Kidney (tissue), 14 donors: ENCODE results near the gene RREB1. TPM values are rescaled to one million over a fixed set of nuclear protein-coding genes. Genes with fewer than 3 reads are reported as not detected.

Experiments
- DNase-seq, 5 donors: peaks; one replicate each; pipeline ENCODE4 v3.0.0-alpha.2; 2013 to 2020
- FAIRE-seq: peaks from 2 replicates; lab custom pipeline; 2012; peaks lifted over from hg19 to GRCh38; lab: Jason Lieb, UNC
- H3K27ac ChIP-seq, 2 donors: one replicate each; pipeline ENCODE4 v1.7.0; 2013; ENCODE audit warnings: low read depth in 2 of 2, low read length in 2 of 2, inconsistent platforms in 1 of 2
- H3K27me3 ChIP-seq: one replicate; pipeline ENCODE4 v1.7.1; 2013; ENCODE audit warnings: low read length, inconsistent platforms; ENCODE audit not compliant: control insufficient read depth, insufficient read depth
- H3K36me3 ChIP-seq, 3 donors: one replicate each; pipeline versions ENCODE4 v1.7.0 to v1.7.1; 2013; ENCODE audit warnings: low read length in 3 of 3, control low read depth in 1 of 3, inconsistent platforms in 1 of 3; ENCODE audit not compliant: insufficient read depth in 3 of 3, control insufficient read depth in 2 of 3
- H3K4me1 ChIP-seq, 3 donors: one replicate each; pipeline versions ENCODE4 v1.7.0 to v1.7.1; 2013; ENCODE audit warnings: low read length in 3 of 3, inconsistent platforms in 1 of 3, low read depth in 1 of 3; ENCODE audit not compliant: control insufficient read depth in 2 of 3, insufficient read depth in 2 of 3
- H3K4me3 ChIP-seq, 3 donors: one replicate each; pipeline versions ENCODE4 v1.7.0 to v1.8.1; 2013; ENCODE audit warnings: low read length in 3 of 3, control low read depth in 1 of 3, inconsistent platforms in 1 of 3
- H3K9ac ChIP-seq, 3 donors: one replicate each; pipeline versions ENCODE4 v1.7.0 to v1.7.1; 2013; ENCODE audit warnings: low read length in 3 of 3, control low read depth in 1 of 3, inconsistent platforms in 1 of 3
- H3K9me3 ChIP-seq, 3 donors: one replicate each; pipeline versions ENCODE4 v1.7.0 to v1.7.1; 2013; ENCODE audit warnings: low read length in 3 of 3, control low read depth in 1 of 3, inconsistent platforms in 1 of 3; ENCODE audit not compliant: control insufficient read depth in 2 of 3, insufficient read depth in 1 of 3
- intact Hi-C: fragments of 100-400 bp; cut with DNase I; formaldehyde crosslinking; loops from one replicate; pipeline ENCODE4 v1.11.1; 2022
- polyA plus RNA-seq: library from polyadenylated mRNA; stranded (reverse); fragments of 350-450 nt; fragmentation: Illumina TruSeq; extraction: RNeasy Lipid Tissue Mini Kit (QIAGEN cat#74804); gene quantifications from one replicate; pipeline ENCODE4 v1.2.3, GENCODE V29; 2014; ENCODE audit warnings: low read depth, low replicate concordance; ENCODE audit not compliant: insufficient read depth
- total RNA-seq: library from RNA; stranded (reverse); fragmentation: NEBNext Ultra II Directional; extraction: Animal tissue kit (Norgen Biotek cat#: 25700); gene quantifications from one replicate; pipeline ENCODE4 v1.2.1, GENCODE V29; 2021
- TF ChIP-seq, protein P1 (sequence below): IDR thresholded peaks from 3 replicates; pipeline ENCODE4 v1.5.1; 2012; ENCODE audit warnings: mild to moderate bottlenecking, moderate library complexity, borderline replicate concordance; ENCODE audit not compliant: insufficient read depth; ENCODE audit errors: extremely low read depth
- donor health status: control.
- donor health status: control.
- donor health status: control.
- donor health status: control.
- donor health status: control.
- donor health status: DM: yes; HTN: yes; CAD: no.
- donor health status: Normal renal cell carcinoma (clear cell type).

The RREB1 gene
- total and polyA plus RNA-seq, 2 donors from 2014 or later: 5.9 to 56.5 TPM

GRCh38 chr6:7104752-7105151 is 3.0 kb upstream of the RREB1 start:
- Histone ChIP-seq H3K9me3 (no peaks in the 10 kb centered on the region), H3K4me3 (no peak overlapping the region), H3K27me3 (no peaks in the 10 kb centered on the region), H3K9ac (no peak overlapping the region), H3K4me1 (peaks cover 0 to 10% (median 2%) of the 10 kb centered on the region in 3 donors), H3K27ac (no peak overlapping the region), H3K36me3 (no peaks in the 10 kb centered on the region)
- FAIRE-seq: no peak
- intact Hi-C loops: no loop called here
- no peak for DNase-seq
- TF ChIP-seq, protein P1, sequence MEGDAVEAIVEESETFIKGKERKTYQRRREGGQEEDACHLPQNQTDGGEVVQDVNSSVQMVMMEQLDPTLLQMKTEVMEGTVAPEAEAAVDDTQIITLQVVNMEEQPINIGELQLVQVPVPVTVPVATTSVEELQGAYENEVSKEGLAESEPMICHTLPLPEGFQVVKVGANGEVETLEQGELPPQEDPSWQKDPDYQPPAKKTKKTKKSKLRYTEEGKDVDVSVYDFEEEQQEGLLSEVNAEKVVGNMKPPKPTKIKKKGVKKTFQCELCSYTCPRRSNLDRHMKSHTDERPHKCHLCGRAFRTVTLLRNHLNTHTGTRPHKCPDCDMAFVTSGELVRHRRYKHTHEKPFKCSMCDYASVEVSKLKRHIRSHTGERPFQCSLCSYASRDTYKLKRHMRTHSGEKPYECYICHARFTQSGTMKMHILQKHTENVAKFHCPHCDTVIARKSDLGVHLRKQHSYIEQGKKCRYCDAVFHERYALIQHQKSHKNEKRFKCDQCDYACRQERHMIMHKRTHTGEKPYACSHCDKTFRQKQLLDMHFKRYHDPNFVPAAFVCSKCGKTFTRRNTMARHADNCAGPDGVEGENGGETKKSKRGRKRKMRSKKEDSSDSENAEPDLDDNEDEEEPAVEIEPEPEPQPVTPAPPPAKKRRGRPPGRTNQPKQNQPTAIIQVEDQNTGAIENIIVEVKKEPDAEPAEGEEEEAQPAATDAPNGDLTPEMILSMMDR: no peak

- TF ChIP-seq, protein P1: no peak
- Histone ChIP-seq H3K36me3 (no peaks in the 10 kb centered on the region), H3K9ac (no peak overlapping the region), H3K4me3 (peak overlapping the region in 2 of 3 donors; percentile 29 to 94), H3K27me3 (no peaks in the 10 kb centered on the region), H3K27ac (peak overlapping the region; percentile 47 to 53), H3K9me3 (no peaks in the 10 kb centered on the region), H3K4me1 (peaks cover 0 to 12% (median 3%) of the 10 kb centered on the region in 3 donors)
- intact Hi-C loops: no loop called here
- DNase-seq: peak in 1 of 5 donors; percentile 20
- no peak for FAIRE-seq
Observed at GRCh38 chr6:7106215-7106751, 1.5 kb upstream of the RREB1 start.

GRCh38 chr6:7106752-7107577 is 796 bp upstream of the RREB1 start:
- TF ChIP-seq, protein P1: peak; percentile 2
- Histone ChIP-seq H3K9ac (peak overlapping the region in 1 of 3 donors; percentile 19), H3K4me3 (peak overlapping the region; percentile 26 to 94 (median 29)), H3K36me3 (no peaks in the 10 kb centered on the region), H3K27me3 (no peaks in the 10 kb centered on the region), H3K4me1 (peaks cover 0 to 8% (median 6%) of the 10 kb centered on the region in 3 donors), H3K27ac (peak overlapping the region; percentile 53 to 93), H3K9me3 (no peaks in the 10 kb centered on the region)
- intact Hi-C loops: no loop called here
- DNase-seq: peak in 4 of 5 donors; percentile 39 to 86 (median 72)
- FAIRE-seq: no peak
